Activated T-cell treated with anti-CD3 and anti-CD28 coated beads, Interleukin-2, amount 50 U/mL, for 4 hours (primary cell): ENCODE data around the gene POLE2. TPM values are rescaled to one million over a fixed set of nuclear protein-coding genes. Genes with fewer than 3 reads are reported as not detected.
"Not testable (repeated sequence)": the region's sequence is repeated elsewhere in the genome, so short reads cannot be mapped to it uniquely, and the experiment has no call there.

Experiments used
- ATAC-seq, 2 donors: fragments of 200-7000 bp; cut with Tn5 transposase; one replicate each; pipeline ENCODE4 v1.10.0; 2021
- DNase-seq: peaks from one replicate; pipeline ENCODE4 v3.0.0-alpha.2; 2020
- H3K27me3 Mint-ChIP-seq: one replicate; pipeline ENCODE4 v1.8.0; 2021; ENCODE audit warnings: low read depth, mixed read lengths
- H3K36me3 Mint-ChIP-seq: one replicate; pipeline ENCODE4 v1.8.0; 2022; ENCODE audit warnings: mixed read lengths; ENCODE audit not compliant: insufficient read depth
- H3K4me1 Mint-ChIP-seq: one replicate; pipeline ENCODE4 v1.8.0; 2021; ENCODE audit warnings: low read depth, mixed read lengths
- H3K4me3 Mint-ChIP-seq: one replicate; pipeline ENCODE4 v1.8.0; 2021; ENCODE audit warnings: mild to moderate bottlenecking, moderate library complexity, mixed read lengths
- H3K9me3 Mint-ChIP-seq: one replicate; pipeline ENCODE4 v1.8.0; 2021; ENCODE audit warnings: mixed read lengths
- total RNA-seq, 3 donors: library from RNA; stranded (reverse); gene quantifications; one replicate each; pipeline ENCODE4 v1.2.1, GENCODE V29; 2021

Gene POLE2
- total RNA-seq, 3 donors from 2014 or later = 23.8 to 33.1 (median 31.7) TPM

DNA sequence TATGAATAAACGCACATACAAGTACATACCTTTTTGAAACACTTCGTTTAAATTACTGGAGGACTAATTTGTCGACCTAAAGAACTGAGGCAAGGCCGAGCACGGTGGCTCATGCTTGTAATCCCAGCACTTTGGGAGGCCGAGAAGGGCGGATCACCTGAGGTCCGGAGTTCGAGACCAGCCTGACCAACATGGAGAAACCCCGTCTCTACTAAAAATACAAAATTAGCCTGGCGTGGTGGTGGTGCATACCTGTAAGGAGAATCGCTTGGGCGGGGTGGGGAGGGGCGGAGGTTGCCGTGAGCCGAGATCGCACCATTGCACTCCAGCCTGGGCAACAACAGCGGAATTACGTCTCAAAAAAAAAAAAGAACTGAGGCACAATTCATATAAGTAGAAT, 68.7 kb downstream of the POLE2 start:
- not testable (repeated sequence) for H3K9me3 Mint-ChIP-seq, DNase-seq, H3K27me3 Mint-ChIP-seq, ATAC-seq
- peaks cover 32% of the 10 kb centered on the region for H3K36me3 Mint-ChIP-seq
- peaks cover 42% of the 10 kb centered on the region for H3K4me1 Mint-ChIP-seq
- H3K4me3 Mint-ChIP-seq = peak overlapping the region; percentile 97

DNA sequence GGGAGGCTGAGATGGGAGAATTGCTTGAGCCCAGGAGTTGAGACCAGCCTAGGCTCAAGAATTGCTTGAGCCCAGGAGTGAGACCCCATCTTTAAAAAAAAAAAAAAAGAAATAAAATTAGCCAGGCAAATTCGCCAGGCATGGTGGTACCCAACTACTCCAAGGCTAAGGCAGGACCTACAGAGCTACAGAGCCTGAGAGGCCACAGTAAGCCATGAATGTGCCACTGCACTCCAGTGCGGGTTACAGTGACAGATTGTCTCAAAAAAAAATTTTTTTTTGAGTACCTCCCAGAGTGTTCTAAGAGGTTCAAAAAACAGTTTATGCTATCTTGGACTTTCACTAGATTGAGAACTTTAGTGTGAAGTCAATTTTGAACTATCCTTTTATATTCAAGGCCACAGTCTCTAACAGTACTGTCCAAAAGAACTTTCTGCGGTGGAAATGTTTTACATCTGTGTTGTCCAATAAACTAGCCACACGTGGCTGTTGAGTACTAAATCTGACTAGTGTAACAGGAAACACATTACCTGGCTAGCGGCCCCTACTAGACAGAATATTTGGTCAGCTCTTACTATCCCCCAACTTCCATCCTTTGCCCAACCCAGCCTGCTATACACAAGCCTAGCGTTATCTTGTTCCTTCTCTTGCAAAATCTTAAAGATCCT, 70.0 kb downstream of the POLE2 start:
- DNase-seq (no peak), ATAC-seq (no peak)
- H3K27me3 Mint-ChIP-seq = no peaks in the 10 kb centered on the region
- H3K9me3 Mint-ChIP-seq = no peaks in the 10 kb centered on the region
- H3K4me3 Mint-ChIP-seq = peak overlapping the region; percentile 97
- H3K36me3 Mint-ChIP-seq = peaks cover 32% of the 10 kb centered on the region
- peaks cover 29% of the 10 kb centered on the region for H3K4me1 Mint-ChIP-seq

DNA sequence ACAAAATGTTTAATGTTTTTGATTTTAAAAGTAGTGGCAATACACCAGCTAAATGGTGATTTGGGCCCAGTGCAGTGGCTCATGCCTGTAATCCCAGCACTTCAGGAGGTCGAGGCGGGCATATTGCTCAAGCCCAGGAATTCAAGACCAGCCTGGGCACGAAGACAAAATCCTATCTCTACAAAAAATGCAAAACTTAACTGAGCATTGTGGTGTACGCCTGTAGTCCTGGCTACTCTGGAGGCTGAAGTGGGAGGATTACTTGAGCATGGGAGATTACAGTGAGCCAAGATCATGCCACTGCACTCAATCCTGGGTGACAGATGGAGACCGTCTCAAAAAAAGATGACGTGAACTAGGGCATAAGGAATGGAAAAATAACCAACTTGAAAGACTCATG, 72.2 kb downstream of the POLE2 start:
- H3K4me1 Mint-ChIP-seq = peaks cover 19% of the 10 kb centered on the region
- ATAC-seq = no peak
- no peaks in the 10 kb centered on the region for H3K27me3 Mint-ChIP-seq
- H3K4me3 Mint-ChIP-seq = no peak overlapping the region
- peaks cover 21% of the 10 kb centered on the region for H3K36me3 Mint-ChIP-seq
- H3K9me3 Mint-ChIP-seq = no peaks in the 10 kb centered on the region
- no peak for DNase-seq

DNA sequence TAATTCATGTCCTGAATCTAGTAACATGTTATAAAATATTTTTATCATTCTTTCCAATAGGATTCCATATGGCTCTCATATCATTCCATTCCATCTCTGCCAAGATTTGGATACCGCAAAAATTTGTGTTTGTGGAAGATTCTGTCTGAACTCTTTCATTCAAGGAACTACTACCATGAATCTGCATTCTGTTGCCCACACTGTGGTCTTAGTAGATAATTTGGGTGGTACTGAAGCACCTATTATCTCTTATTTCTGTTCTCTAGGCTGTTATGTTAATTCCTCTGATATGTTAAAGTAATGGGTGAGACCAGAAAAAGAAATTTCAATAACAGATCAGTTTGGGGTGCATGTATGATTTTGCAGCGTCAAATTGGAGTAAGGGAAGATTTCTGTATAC, 73.8 kb downstream of the POLE2 start:
- DNase-seq = no peak
- Mint-ChIP-seq H3K4me1 (peaks cover 18% of the 10 kb centered on the region), H3K4me3 (no peak overlapping the region), H3K36me3 (peaks cover 20% of the 10 kb centered on the region), H3K9me3 (no peaks in the 10 kb centered on the region), H3K27me3 (no peaks in the 10 kb centered on the region)
- no peak for ATAC-seq

DNA sequence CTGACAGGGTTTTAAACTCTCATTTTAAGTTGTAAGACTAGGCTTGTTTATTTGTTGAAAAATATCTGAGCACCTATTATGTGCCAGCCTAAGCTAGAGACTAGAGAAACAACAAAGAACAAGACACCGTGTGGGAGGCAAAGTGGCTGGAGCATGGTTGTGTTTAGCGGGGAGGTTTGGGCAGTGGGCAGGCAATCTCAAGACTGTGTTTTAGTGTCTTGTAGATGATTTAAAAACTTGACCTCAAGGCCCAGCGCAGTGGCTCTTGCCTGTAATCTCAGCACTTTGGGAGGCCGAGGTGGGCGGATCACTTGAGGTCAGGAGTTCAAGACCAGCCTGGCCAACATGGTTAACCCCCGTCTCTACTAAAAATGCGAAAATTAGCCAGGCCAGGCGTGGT, 75.3 kb downstream of the POLE2 start:
- Mint-ChIP-seq H3K9me3 (no peaks in the 10 kb centered on the region), H3K27me3 (no peaks in the 10 kb centered on the region), H3K4me3 (no peak overlapping the region), H3K36me3 (peaks cover 12% of the 10 kb centered on the region), H3K4me1 (peaks cover 4% of the 10 kb centered on the region)
- ATAC-seq = no peak
- DNase-seq = no peak

- H3K36me3 Mint-ChIP-seq = peaks cover 8% of the 10 kb centered on the region
- no peaks in the 10 kb centered on the region for H3K27me3 Mint-ChIP-seq
- no peaks in the 10 kb centered on the region for H3K9me3 Mint-ChIP-seq
- ATAC-seq (no peak), DNase-seq (no peak)
- no peaks in the 10 kb centered on the region for H3K4me1 Mint-ChIP-seq
- no peak overlapping the region for H3K4me3 Mint-ChIP-seq
These were observed 75.8 kb downstream of the POLE2 start for GRCh38 chr14:49612251-49612650.

- no peaks in the 10 kb centered on the region for H3K27me3 Mint-ChIP-seq
- H3K36me3 Mint-ChIP-seq = peaks cover 14% of the 10 kb centered on the region
- ATAC-seq (no peak), DNase-seq (no peak)
- no peaks in the 10 kb centered on the region for H3K9me3 Mint-ChIP-seq
- H3K4me3 Mint-ChIP-seq = no peak overlapping the region
- peaks cover 2% of the 10 kb centered on the region for H3K4me1 Mint-ChIP-seq
These were observed 80.4 kb downstream of the POLE2 start for GRCh38 chr14:49607583-49607982.

GRCh38 chr14:49598485-49599300, 89.3 kb downstream of the POLE2 start, which contains the start of gene LRR1:
LRR1 (plus strand) TSS chr14:49598940; CDS start chr14:49599021, 81 bp downstream.
- peak within 1 kb of the TSS; percentile 98 for H3K4me3 Mint-ChIP-seq
- no peaks in the 10 kb centered on the region for H3K9me3 Mint-ChIP-seq
- H3K4me1 Mint-ChIP-seq = peaks cover 22% of the 10 kb centered on the region
- H3K36me3 Mint-ChIP-seq = no peaks in the 10 kb centered on the region
- H3K27me3 Mint-ChIP-seq = no peaks in the 10 kb centered on the region
- DNase-seq = peak; percentile 73
- peak; percentile 84 to 85 for ATAC-seq

GRCh38 chr14:49598189-49598484, 89.9 kb downstream of the POLE2 start:
- Mint-ChIP-seq H3K36me3 (no peaks in the 10 kb centered on the region), H3K9me3 (no peaks in the 10 kb centered on the region), H3K4me3 (peak overlapping the region; percentile 98), H3K27me3 (no peaks in the 10 kb centered on the region), H3K4me1 (peaks cover 22% of the 10 kb centered on the region)
- ATAC-seq (peak; percentile 3 to 9), DNase-seq (no peak)

DNA sequence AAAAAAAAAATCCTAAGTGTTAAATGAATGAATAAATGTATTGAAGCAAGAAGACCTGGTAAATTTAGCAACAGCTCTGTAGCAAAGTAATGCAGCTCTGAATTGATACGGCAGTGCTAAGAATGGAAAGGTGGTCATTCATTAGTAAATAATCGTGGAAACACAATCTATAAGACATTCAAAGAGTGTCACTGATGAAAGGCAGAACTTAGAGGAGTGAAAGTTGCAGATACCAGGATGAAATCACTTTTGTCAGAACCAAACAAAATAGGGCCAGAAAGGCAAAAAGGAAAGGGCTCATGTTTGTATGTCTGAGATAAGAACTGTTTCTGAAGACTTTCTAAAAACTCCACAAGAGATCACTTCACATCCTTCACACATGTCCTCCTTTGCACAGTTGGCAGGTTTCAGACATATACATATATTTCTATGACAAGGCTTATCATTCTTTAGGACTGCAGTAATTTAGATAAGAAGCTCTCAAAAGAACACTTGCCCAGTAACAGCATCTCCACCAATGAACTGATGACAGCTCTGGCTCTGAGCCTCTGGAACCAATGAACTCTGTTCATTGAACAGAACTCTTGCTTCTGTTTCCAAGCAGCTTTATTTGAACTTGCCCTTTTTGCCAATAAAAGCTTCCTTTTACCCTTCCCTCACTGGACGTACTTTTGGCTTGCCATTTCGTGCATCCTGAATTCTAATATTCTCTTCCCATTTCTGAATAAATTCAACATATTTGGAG, 93.5 kb downstream of the POLE2 start:
- ATAC-seq = no peak
- H3K4me1 Mint-ChIP-seq = peaks cover 12% of the 10 kb centered on the region
- H3K36me3 Mint-ChIP-seq = no peaks in the 10 kb centered on the region
- H3K4me3 Mint-ChIP-seq = no peak overlapping the region
- no peaks in the 10 kb centered on the region for H3K27me3 Mint-ChIP-seq
- DNase-seq = no peak
- H3K9me3 Mint-ChIP-seq = no peaks in the 10 kb centered on the region

Other genes with a start within 250 kb of the POLE2 start
- 1,000 to 10,000 TPM; 2,303 to 2,539 (median 2,513) TPM for gene RPS29, start 101.8 kb downstream of the POLE2 start, total RNA-seq
- 10 to 100 TPM; 37.1 to 43.2 (median 42.2) TPM for gene LRR1, start 89.3 kb downstream of the POLE2 start, total RNA-seq
- gene RPL36AL, start 67.6 kb downstream of the POLE2 start, total RNA-seq = 100 to 1,000 TPM; 294 to 316 (median 301) TPM
- 10 to 100 TPM; 53.8 to 55.0 (median 54.6) TPM for gene MGAT2, start 67.4 kb downstream of the POLE2 start, total RNA-seq
- gene DNAAF2, start 53.0 kb downstream of the POLE2 start, total RNA-seq = 10 to 100 TPM; 17.0 to 18.9 (median 17.3) TPM
- gene KLHDC1, start 4.9 kb upstream of the POLE2 start, total RNA-seq = 1 to 10 TPM in 2 of 3 donors, under 1 TPM in 1; 0.57 to 1.8 (median 1.2) TPM
- gene KLHDC2, start 79.9 kb upstream of the POLE2 start, total RNA-seq = 10 to 100 TPM; 19.0 to 23.4 (median 22.5) TPM
- 10 to 100 TPM; 53.0 to 54.0 (median 53.2) TPM for gene NEMF, start 164.6 kb upstream of the POLE2 start, total RNA-seq
- gene ARF6, start 204.9 kb upstream of the POLE2 start, total RNA-seq = 100 to 1,000 TPM; 134 to 148 (median 143) TPM